Liver (tissue), 9 donors: ENCODE results near the gene EIF4E2. TPM values are rescaled to one million over a fixed set of nuclear protein-coding genes. Genes with fewer than 3 reads are reported as not detected.
A peak's percentile ranks its signal among the peaks of the same experiment; 100 is the strongest.

Experiments
- DNase-seq: peaks from one replicate; pipeline ENCODE4 v3.0.0-alpha.2; 2017; ENCODE audit warnings: low spot score
- H3K27ac ChIP-seq, 2 donors: one replicate each; pipeline ENCODE4 v1.7.0; 2013; ENCODE audit warnings: inconsistent platforms in 2 of 2, low read length in 2 of 2, control low read depth in 1 of 2, low read depth in 1 of 2, mild to moderate bottlenecking in 1 of 2
- H3K27me3 ChIP-seq, 4 donors: one replicate each; pipeline versions ENCODE4 v1.6.1 to v1.7.0; 2013; ENCODE audit warnings: low read length in 3 of 4, inconsistent platforms in 1 of 4, mild to moderate bottlenecking in 1 of 4, moderate library complexity in 1 of 4; ENCODE audit not compliant: control insufficient read depth in 4 of 4, insufficient read depth in 4 of 4
- H3K36me3 ChIP-seq, 4 donors: one replicate each; pipeline versions ENCODE4 v1.6.1 to v1.7.0; 2013; ENCODE audit warnings: low read length in 3 of 4, mild to moderate bottlenecking in 3 of 4, low read depth in 1 of 4, moderate library complexity in 1 of 4; ENCODE audit not compliant: control insufficient read depth in 4 of 4, insufficient read depth in 3 of 4
- H3K4me1 ChIP-seq, 4 donors: one replicate each; pipeline versions ENCODE4 v1.6.1 to v1.7.0; 2013; ENCODE audit warnings: low read length in 3 of 4, mild to moderate bottlenecking in 3 of 4, moderate library complexity in 1 of 4; ENCODE audit not compliant: control insufficient read depth in 4 of 4, insufficient read depth in 4 of 4
- H3K4me3 ChIP-seq, 3 donors: one replicate each; pipeline versions ENCODE4 v1.6.1 to v1.7.0; 2013; ENCODE audit warnings: low read length in 3 of 3, control low read depth in 1 of 3, low read depth in 1 of 3, mild to moderate bottlenecking in 1 of 3
- H3K9ac ChIP-seq, 2 donors: one replicate each; pipeline ENCODE4 v1.7.0; 2013; ENCODE audit warnings: low read length in 2 of 2, mild to moderate bottlenecking in 2 of 2, moderate library complexity in 2 of 2, control low read depth in 1 of 2, low read depth in 1 of 2
- H3K9me3 ChIP-seq, 4 donors: one replicate each; pipeline versions ENCODE4 v1.6.1 to v1.7.0; 2013; ENCODE audit warnings: low read length in 3 of 4; ENCODE audit not compliant: control insufficient read depth in 4 of 4
- ATF3 ChIP-seq: IDR thresholded peaks from 2 replicates; pipeline ENCODE4 v1.6.1; 2016; ENCODE audit warnings: antibody characterized with exemption
- CTCF ChIP-seq: fragments of 150-350 bp; IDR thresholded peaks from 2 replicates; pipeline ENCODE4 v1.5.1; 2017; ENCODE audit warnings: improper control_type of control experiment, low read depth, low read length; ENCODE audit not compliant: missing input control
- EGR1 ChIP-seq, 2 donors: IDR thresholded peaks; 2 replicates each; pipeline ENCODE4 v1.6.1; 2016 to 2018; ENCODE audit warnings: antibody characterized with exemption in 2 of 2, low read depth in 2 of 2
- FOXA2 ChIP-seq: IDR thresholded peaks from 2 replicates; pipeline ENCODE4 v1.6.1; 2016; ENCODE audit warnings: antibody characterized with exemption
- GABPA ChIP-seq, 2 donors: IDR thresholded peaks in 1 of 2; conservative IDR thresholded peaks in 1 of 2; 2 replicates each; pipeline ENCODE4 v1.6.1; 2016; ENCODE audit warnings: antibody characterized with exemption in 2 of 2, mild to moderate bottlenecking in 1 of 2, moderate library complexity in 1 of 2
- HNF4A ChIP-seq, 2 donors: conservative IDR thresholded peaks; 2 replicates each; pipeline ENCODE4 v1.6.1; 2016; ENCODE audit warnings: antibody characterized with exemption in 2 of 2, mild to moderate bottlenecking in 2 of 2
- HNF4G ChIP-seq: IDR thresholded peaks from 2 replicates; pipeline ENCODE4 v1.6.1; 2016; ENCODE audit warnings: antibody characterized with exemption
- JUND ChIP-seq, 2 donors: IDR thresholded peaks; 2 replicates each; pipeline ENCODE4 v1.6.1; 2016; ENCODE audit warnings: antibody characterized with exemption in 2 of 2
- NR2F2 ChIP-seq: IDR thresholded peaks from 2 replicates; pipeline ENCODE4 v1.6.1; 2016; ENCODE audit warnings: antibody characterized with exemption
- RAD21 ChIP-seq, 2 donors: IDR thresholded peaks; 2 replicates each; pipeline ENCODE4 v1.6.1; 2016; ENCODE audit warnings: antibody characterized with exemption in 2 of 2, mild to moderate bottlenecking in 2 of 2
- REST ChIP-seq: IDR thresholded peaks from 2 replicates; pipeline ENCODE4 v1.6.1; 2016; ENCODE audit warnings: antibody characterized with exemption, mild to moderate bottlenecking
- RXRA ChIP-seq, 2 donors: IDR thresholded peaks; 2 replicates each; pipeline ENCODE4 v1.6.1; 2017 to 2018; ENCODE audit warnings: antibody characterized with exemption in 2 of 2, mild to moderate bottlenecking in 1 of 2
- SP1 ChIP-seq: IDR thresholded peaks from 2 replicates; pipeline ENCODE4 v1.6.1; 2018; ENCODE audit warnings: antibody characterized with exemption, mild to moderate bottlenecking
- TAF1 ChIP-seq: conservative IDR thresholded peaks from 2 replicates; pipeline ENCODE4 v1.6.1; 2016; ENCODE audit warnings: antibody characterized with exemption, mild to moderate bottlenecking
- YY1 ChIP-seq: IDR thresholded peaks from 2 replicates; pipeline ENCODE4 v1.6.1; 2016; ENCODE audit warnings: antibody characterized with exemption, mild to moderate bottlenecking
- ZBTB33 ChIP-seq: IDR thresholded peaks from 2 replicates; pipeline ENCODE4 v1.6.1; 2016; ENCODE audit warnings: antibody characterized with exemption
- WGBS: extraction: QIAGEN DNeasy Blood & Tissue Kit; methylation state at CpG from one replicate; pipeline ENCODE4 v1.1.7; 2013; 5-methylcytosine and 5-hydroxymethylcytosine counted together
- polyA plus RNA-seq, 2 donors: library from polyadenylated mRNA; stranded (reverse) in 1 of 2; unstranded in 1 of 2; fragments of 200-250 nt in 1 of 2; fragments of >200 nt in 1 of 2; fragmentation: Nextera tagmentation in 1 of 2; extraction: Ambion mirVana in 1 of 2; gene quantifications; one replicate each; pipeline versions ENCODE4 v1.2.1 to v1.2.3, GENCODE V29; 2013 to 2015
- total RNA-seq, 2 donors: library from RNA; depleted of rRNA; stranded (reverse); fragments of >200 nt; gene quantifications; one replicate each; pipeline ENCODE4 v1.2.3, GENCODE V29; 2014
- donor health status: healthy.
- donor health status: healthy.
- donor health status: healthy.
- donor health status: healthy.
- donor health status: healthy.

EIF4E2 gene
- total and polyA plus RNA-seq, 4 donors: 30.0 to 46.9 (median 45.4) TPM

DNA sequence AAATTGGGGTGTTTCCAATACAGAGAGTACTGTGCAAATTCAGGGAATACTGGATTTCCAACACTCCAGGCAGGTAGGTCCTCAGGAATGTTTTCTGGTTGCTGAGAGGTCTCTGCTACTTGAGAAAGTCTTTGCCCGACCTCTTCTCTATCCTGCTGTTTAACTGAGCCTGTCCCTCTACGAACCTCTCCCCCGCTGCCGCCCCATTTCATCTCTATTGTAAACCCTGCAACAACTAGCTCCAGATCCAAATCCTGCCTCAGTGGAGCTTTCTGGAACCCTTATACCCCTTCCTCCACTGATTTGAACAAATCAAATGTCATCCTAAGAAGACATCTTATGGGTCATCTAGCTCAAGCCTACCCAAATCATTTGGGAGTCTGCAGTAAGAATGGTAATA lies 1.3 kb downstream of the EIF4E2 start:
- peak overlapping the region in 1 of 2 donors; percentile 99 for H3K27ac ChIP-seq
- peak overlapping the region in 1 of 3 donors; percentile 83 for H3K4me3 ChIP-seq
- H3K4me1 ChIP-seq: peaks cover 2 to 26% (median 14%) of the 10 kb centered on the region in 4 donors
- H3K9me3 ChIP-seq: no peaks in the 10 kb centered on the region
- DNase-seq: no peak
- H3K36me3 ChIP-seq: peaks cover 0 to 10% (median 4%) of the 10 kb centered on the region in 4 donors
- peak overlapping the region in 1 of 2 donors; percentile 39 for H3K9ac ChIP-seq
- TF ChIP-seq YY1 (no peak), CTCF (no peak), FOXA2 (no peak), EGR1 (IDR thresholded peaks at IDR 0.05; ENCODE audit: low read depth in 2 of 2) (no peak), RAD21 (IDR thresholded peaks at IDR 0.05) (no peak), REST (no peak), TAF1 (no peak), ZBTB33 (no peak), NR2F2 (no peak), HNF4A (conservative IDR thresholded peaks at IDR 0.05) (no peak), RXRA (IDR thresholded peaks at IDR 0.05) (no peak), HNF4G (no peak), GABPA (IDR thresholded peaks at IDR 0.05 in 1 of 2, conservative IDR thresholded peaks at IDR 0.05 in 1 of 2) (no peak), JUND (IDR thresholded peaks at IDR 0.05) (no peak), ATF3 (no peak), SP1 (no peak)
- H3K27me3 ChIP-seq: no peaks in the 10 kb centered on the region
- WGBS: 95% methylated on average over 4 of the region's 4 CpGs

DNA sequence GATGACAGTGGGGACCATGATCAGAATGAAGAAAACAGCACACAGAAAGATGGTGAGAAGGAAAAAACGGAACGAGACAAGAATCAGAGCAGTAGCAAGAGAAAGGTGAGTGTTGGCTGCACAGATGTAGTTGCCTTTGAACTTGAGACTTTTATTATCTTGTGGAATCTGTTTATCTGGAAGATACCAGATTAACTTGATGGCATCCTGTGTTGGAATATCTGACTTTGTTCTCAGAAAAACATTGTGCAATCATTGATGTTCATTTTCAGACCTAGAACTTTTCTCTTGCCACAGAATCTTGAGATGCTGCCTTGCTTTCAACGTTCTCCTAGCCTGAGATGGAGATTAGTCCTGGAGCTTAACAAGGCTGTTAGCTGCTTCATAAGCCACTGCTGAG lies 5.9 kb downstream of the EIF4E2 start:
- no peak for DNase-seq
- no peaks in the 10 kb centered on the region for H3K9me3 ChIP-seq
- peaks cover 7 to 35% (median 28%) of the 10 kb centered on the region in 4 donors for H3K36me3 ChIP-seq
- H3K9ac ChIP-seq: no peak overlapping the region
- H3K4me3 ChIP-seq: no peak overlapping the region
- 78% methylated on average over 3 of the region's 3 CpGs for WGBS
- no peak overlapping the region for H3K27ac ChIP-seq
- peak in 1 of 2 donors; percentile 22 for TF ChIP-seq HNF4A (conservative IDR thresholded peaks at IDR 0.05)
- TF ChIP-seq HNF4G: no peak
- TF ChIP-seq GABPA (IDR thresholded peaks at IDR 0.05 in 1 of 2, conservative IDR thresholded peaks at IDR 0.05 in 1 of 2): no peak
- no peak for TF ChIP-seq RAD21 (IDR thresholded peaks at IDR 0.05)
- H3K27me3 ChIP-seq: no peaks in the 10 kb centered on the region
- H3K4me1 ChIP-seq: peaks cover under 1 to 15% (median 9%) of the 10 kb centered on the region in 4 donors
